Stimulated activated CD8-positive, alpha-beta memory T cell treated with anti-CD3 and anti-CD28 coated beads, Interleukin-12 subunit alpha, Interleukin-12 subunit beta, amount 100 ng/mL, for 24 hours (primary cell): Measurements from ENCODE around the gene MAP7D2.
"Not testable (repeated sequence)": the region's sequence is repeated elsewhere in the genome, so short reads cannot be mapped to it uniquely, and the experiment has no call there.

Source experiments
- DNase-seq: peaks from one replicate; pipeline ENCODE4 v3.0.0-alpha.2; 2020; ENCODE audit errors: extremely low read depth

The MAP7D2 gene

GRCh38 chrX:20116577-20117240 is at the start of gene MAP7D2:
Gene MAP7D2, minus strand, starts transcription at chrX:20116907. Its CDS starts 28 bp downstream, at chrX:20116879.
- DNase-seq, result no peak

DNA sequence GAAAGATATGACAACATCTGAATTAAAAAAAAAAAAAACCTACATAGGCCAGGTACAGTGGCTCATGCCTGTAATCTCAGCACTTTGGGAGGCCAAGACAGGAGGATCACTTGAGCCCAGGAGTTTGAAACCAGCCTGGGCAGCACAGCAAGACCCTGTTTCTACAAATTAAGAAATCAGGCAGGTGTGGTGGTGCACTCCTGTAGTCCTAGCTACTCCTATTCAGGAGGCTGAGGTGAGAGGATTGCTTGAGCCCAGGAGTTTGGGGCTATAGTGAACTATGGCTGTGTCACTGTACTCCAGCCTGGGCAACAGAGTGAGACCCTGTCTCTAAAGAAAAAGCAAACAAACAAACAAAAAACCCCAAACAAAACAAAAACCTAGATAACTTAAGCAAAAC is 45.8 kb upstream of the MAP7D2 start:
- not testable (repeated sequence) for DNase-seq

DNA sequence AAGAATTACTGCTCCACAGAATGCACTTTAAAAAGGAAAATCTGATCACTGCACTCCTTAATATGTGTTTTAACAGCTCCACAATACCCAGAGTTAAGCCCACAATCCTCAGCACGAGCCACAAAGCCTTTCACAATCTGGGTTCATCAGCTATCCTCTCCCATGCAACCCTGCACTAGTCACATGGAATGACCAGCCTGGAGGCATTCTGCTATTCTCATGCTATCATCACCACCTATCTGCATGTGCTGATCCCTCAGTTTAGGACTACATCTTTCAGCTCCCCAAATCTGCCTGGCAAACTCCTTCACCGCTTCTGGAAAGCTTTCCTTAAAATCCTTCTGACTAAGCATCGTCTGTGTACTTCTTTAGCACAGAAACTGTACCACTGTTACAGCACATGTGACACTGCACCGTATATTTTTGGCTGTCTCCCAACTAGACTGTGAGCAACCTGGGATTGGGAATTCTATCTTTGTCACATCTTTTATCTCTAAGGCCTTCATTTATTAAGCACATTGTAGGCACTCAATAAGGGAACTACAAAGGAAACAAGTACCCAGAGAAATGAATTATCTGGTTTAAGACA is 43.2 kb upstream of the MAP7D2 start:
- DNase-seq, result no peak

DNA sequence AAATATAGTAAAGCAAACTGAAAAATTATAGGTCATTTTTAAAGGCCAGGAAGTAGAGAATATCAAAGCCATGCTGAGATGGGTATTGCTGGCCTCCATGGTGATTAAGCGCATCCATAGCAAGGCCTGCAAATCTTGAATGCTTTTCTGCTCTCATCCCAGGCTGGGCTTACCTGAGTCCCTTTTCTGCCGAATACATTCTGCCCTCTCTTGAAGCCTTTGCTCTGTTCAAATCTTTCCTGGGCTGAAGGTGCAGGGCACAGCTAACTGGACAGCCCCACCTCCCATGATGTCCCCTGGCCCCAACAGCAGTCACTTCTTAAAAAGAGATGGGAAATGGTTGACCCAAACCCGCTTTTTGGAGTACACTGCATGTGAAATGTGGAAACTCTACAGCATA is 35.0 kb upstream of the MAP7D2 start:
- no peak for DNase-seq

DNA sequence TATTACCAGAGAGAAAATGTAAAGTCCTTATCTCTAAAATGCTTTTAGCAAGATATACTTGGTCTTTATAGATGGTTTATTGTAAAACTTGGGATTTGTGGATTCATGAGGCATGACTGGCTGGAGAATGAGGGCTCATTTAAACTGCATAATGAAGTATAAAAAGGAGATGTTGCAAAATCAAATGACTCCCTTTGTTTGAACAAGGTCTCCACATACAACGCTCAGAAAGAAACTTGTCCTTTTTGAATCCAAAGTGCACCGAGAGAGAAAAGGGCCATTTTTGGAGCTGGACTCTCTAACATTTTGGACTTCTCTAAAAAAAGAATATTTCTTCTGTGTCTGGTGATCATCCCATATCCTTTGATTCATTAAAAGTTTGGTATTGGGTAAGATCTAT is 32.6 kb upstream of the MAP7D2 start:
- DNase-seq, result no peak

- DNase-seq, result no peak
These were observed 30.9 kb upstream of the MAP7D2 start for GRCh38 chrX:20147561-20147960.

- DNase-seq, result no peak
These were observed 27.8 kb upstream of the MAP7D2 start for GRCh38 chrX:20144491-20144890.

DNA sequence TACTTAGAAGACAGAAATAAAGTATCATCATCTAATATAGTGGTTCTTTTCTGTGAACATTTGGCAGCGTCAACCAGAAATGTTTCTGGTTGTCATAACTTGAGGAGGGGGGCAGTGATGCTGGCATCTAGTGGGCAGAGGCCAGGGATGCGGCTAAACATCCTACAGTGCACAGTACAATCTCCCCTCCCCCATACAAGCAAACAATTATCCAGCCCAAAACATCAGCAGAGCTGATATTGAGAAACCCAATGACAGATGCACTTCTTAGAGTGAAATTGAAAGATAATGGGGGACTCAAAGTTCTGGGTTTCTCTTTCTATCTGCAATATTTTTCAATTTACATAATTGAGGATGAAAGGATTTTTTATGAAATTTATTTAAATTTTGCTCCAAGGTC is 26.9 kb upstream of the MAP7D2 start:
- DNase-seq, result no peak

DNA sequence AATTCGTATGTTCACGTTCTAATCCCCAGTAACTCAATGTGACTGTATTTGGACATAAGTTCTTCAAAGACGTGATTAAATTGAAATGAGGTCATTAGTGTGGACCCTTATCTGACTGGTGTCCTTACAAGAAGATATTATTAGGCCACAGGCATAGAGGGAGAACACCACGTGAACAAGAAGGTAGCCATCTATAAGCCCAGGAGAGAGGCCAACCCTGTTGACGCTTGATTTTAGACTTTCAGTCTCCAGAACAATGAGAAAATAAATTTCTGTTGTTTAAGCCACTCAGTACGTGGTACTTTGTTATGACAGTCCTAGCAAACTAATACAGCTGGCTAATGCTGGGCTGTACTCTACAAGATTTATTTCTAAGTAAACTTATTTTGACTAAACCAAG is 26.4 kb upstream of the MAP7D2 start:
- DNase-seq, result no peak

- DNase-seq, result peak; percentile 77
These were observed 24.8 kb upstream of the MAP7D2 start, which contains the start of gene EIF1AX for GRCh38 chrX:20141281-20142220. Gene EIF1AX, minus strand, starts transcription at chrX:20141838. Its CDS starts 198 bp downstream, at chrX:20141640.

- DNase-seq, result no peak
These were observed 23.7 kb upstream of the MAP7D2 start for GRCh38 chrX:20140420-20140819.

GRCh38 chrX:20139966-20140365 is 23.3 kb upstream of the MAP7D2 start:
- DNase-seq, result no peak

DNA sequence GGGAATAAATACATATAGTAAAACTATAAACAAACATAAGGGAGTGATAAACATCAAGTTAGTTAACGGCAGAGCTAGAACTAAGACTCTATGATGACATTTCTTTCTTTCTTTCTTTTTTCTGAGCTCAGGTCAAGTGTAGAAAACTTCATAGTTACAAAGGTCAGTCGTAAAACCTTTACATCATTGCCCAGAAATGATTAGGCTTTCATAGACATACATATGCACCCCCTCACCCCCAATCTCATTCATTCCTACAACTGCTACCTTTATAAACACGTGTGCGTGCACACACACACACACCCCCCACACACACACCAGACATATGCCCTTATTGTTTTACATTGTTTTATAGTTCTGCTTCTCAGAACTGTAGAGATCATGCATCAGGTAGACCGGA is 19.2 kb upstream of the MAP7D2 start:
- no peak for DNase-seq

- DNase-seq, result no peak
These were observed 16.0 kb upstream of the MAP7D2 start for GRCh38 chrX:20132666-20133065.

DNA sequence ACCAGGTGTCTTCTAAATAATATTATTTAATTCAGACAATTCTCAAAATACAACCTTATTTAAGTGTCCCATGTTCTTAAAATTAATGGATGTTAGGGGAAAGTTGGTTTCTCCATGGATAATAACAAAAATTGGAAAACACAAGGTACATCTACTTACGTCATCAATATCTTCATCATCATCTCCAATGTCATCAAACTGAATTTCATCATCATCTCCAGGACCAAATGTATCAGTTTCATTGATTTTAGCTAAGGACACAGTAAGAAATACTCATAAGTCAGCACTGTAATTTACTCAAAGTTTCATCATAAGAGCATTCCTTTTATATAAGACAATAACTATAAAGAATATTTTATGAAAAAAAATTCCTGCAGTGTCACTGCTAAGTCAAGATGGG is 13.7 kb upstream of the MAP7D2 start:
- DNase-seq, result no peak

DNA sequence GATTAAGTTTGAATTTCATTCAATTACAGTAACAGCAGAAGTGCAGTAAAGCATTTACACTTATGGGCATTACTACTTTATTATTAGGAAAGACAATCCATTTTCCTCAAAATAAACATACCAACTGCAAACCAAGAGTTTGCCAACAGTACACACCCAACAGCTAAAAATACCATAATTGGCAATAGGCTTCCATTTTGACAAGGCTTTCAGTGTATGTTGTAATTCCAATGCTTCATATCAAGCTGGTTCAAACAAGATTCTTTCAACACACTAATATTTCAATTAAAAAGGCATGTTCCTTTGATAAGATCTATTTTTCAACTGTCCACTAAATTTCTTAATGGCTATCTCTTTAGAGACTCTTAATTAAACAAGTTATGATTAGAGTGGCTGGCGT is 12.8 kb upstream of the MAP7D2 start:
- no peak for DNase-seq

DNA sequence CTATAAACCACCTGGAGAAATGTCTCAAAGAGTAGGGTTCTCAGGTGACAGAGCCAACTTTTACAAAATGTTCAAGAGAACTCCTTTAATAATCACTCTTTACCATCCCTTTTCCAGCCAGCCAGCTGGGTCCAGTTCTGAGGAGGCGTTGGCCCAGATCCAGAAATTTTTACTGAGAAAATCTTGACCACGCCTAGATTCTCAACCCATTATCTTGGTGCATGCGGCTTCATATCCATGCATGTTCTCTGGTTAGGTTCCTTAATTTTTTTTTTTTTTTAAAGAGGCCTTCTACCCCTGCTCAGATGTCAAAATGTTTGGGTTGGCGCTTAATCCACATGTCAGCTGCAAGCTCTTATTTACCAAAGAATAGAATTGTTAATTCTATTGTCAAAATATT is 12.0 kb upstream of the MAP7D2 start:
- DNase-seq, result no peak

DNA sequence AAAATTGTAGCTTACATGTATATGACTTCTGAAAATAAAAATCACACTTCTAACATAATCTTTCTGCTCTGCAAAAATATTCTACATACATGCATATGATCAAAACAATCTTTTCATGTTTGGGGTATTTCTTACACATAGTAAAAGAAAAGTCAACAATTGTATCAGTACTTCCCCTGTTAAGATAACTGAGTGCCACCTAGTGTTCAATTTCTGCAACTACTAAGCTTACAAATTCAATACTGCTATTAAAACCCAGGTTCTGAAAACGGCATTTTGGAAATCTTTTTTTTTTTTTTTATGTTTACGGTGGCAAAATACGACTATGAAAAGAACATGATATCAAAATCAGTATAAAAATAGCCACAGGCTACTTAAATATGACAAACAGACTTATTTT is 10.7 kb upstream of the MAP7D2 start:
- not testable (repeated sequence) for DNase-seq

DNA sequence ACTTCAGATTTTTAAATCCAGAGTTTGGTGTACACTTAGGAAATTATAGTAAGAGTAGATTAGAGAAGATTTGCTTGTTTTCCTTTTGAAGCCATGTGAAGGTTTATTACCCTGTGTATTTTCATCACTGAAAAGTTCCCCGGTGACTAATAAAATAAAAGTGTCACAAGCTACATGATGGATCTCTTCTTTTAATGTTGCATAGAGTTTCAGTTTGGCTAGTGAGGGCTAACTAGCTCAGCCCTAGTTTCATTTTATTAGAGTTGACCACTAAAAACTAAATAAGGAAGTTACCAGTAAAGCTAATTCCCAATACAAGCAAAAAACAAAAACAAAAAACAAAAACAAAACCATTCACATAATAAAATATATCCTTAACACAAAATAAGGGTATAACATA is 10.1 kb upstream of the MAP7D2 start:
- DNase-seq, result not testable (repeated sequence)

DNA sequence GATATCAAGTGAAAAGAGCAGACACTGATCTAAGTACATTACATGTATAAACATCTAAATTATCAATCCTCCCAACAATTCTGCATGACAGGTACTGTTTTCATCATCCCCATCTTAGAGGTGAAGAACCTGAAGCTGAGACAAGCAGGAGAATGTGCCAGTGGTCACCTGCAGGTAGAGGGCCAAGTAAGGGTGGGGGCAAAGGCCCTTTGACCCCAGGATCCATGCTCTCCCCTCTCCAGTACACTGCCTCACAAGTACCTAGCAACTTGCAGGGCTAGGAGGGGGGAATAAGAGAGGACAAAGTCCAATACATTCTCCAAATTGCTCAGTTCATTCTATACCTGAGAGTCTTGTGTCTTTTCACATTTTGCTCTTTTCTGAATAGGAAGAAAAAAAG is 8.3 kb upstream of the MAP7D2 start:
- DNase-seq, result no peak

GRCh38 chrX:20118065-20118824 is 1.5 kb upstream of the MAP7D2 start:
- no peak for DNase-seq

DNA sequence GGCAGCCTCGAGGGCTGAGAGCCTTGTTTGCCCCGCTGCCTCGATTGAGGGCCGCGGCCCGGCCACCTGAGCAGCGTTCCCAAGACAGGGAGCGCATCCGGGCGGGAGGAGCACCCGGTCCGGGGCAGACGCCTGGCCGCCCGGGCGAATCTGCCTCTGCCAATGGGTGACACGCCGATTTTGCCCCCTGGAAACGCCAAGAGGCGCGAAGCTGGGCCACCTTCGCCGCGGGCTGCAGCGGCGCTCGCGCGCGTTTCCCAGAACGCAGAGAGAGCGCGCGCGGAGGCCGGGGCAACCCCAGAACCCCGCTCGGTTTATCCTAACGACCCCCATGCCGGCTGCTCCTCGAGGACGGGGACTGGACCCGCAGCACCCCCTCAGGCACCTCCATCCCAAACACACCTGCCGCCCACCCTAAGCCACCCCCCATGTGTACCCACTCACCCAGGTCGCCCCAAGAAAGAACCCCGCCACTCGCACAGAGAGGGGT is 575 bp downstream of the MAP7D2 start:
- DNase-seq, result no peak
